HepG2 (cell line): Measurements from ENCODE around the gene PMEL. TPM values are rescaled to one million over a fixed set of nuclear protein-coding genes. Genes with fewer than 3 reads are reported as not detected.

Source experiments
- ATAC-seq: fragments of 200-7000 bp; cut with Tn5 transposase; 3 replicates; pipeline ENCODE4 v1.9.1; 2020; ENCODE audit warnings: mild to moderate bottlenecking, moderate library complexity
- BruUV-seq: library from RNA; stranded (reverse); fragments of 400-500 nt; replicated peaks from 2 replicates; lab custom pipeline; 2021; lab: Mats Ljungman, UMichigan
- CTCF ChIA-PET: fragments of 300-600 bp; formaldehyde crosslinking; extraction: SDS; loops from one replicate; lab custom pipeline; 2021; ENCODE audit warnings: low total read pairs, inconsistent platforms, low intra/inter-chr PET ratio; lab: Yijun Ruan, JAX
- POLR2A ChIA-PET: fragments of 350-600 bp; sonication (Branson Sonifier 250); formaldehyde crosslinking; loops from one replicate; lab custom pipeline; 2020; ENCODE audit warnings: antibody characterized with exemption, inconsistent platforms; lab: Yijun Ruan, JAX
- DNase-seq: peaks from one replicate; pipeline ENCODE4 v3.0.0-alpha.2; 2015; ENCODE audit warnings: low spot score
- FAIRE-seq: peaks from 3 replicates; lab custom pipeline; 2011; peaks lifted over from hg19 to GRCh38; lab: Jason Lieb, UNC
- H2AFZ ChIP-seq: one replicate; pipeline ENCODE4 v1.6.1; 2011; ENCODE audit warnings: low read length, inconsistent platforms
- H3K27ac ChIP-seq: fragments of 300-600 bp; 3 replicates; pipeline ENCODE4 v1.8.0; 2011; ENCODE audit warnings: mixed run types, mild to moderate bottlenecking, mixed read lengths, low read length, inconsistent platforms; ENCODE audit not compliant: insufficient read depth; ENCODE audit errors: extremely low read length
- H3K27me3 ChIP-seq, 2 experiments: fragments of 200-600 bp in 1 of 2; 2 replicates in 1 of 2; 3 replicates in 1 of 2; pipeline versions ENCODE4 v1.6.0 to v1.8.0; 2011; ENCODE audit warnings: low read length in 2 of 2, mild to moderate bottlenecking in 2 of 2, moderate library complexity in 2 of 2, inconsistent platforms in 1 of 2; ENCODE audit not compliant: insufficient read depth in 2 of 2, control insufficient read depth in 1 of 2
- H3K36me3 ChIP-seq, 2 experiments: fragments of 200-600 bp in 1 of 2; replicated peaks in 1 of 2; 2 replicates in 1 of 2; 3 replicates in 1 of 2; pipeline versions ENCODE4 v1.5.1 to v1.8.0; 2011; ENCODE audit warnings: low read length in 2 of 2, inconsistent platforms in 1 of 2; ENCODE audit not compliant: insufficient read depth in 2 of 2, control insufficient read depth in 1 of 2
- H3K4me1 ChIP-seq: 2 replicates; pipeline ENCODE4 v1.5.1; 2012; ENCODE audit warnings: low read length, inconsistent platforms; ENCODE audit not compliant: insufficient read depth
- H3K4me2 ChIP-seq: 2 replicates; pipeline ENCODE4 v1.6.0; 2011; ENCODE audit warnings: low read depth, low read length, inconsistent platforms
- H3K4me3 ChIP-seq, 3 experiments: fragments of 200-600 bp in 1 of 3; sonication (generic), shearing (Covaris generic) in 1 of 3; replicated peaks in 1 of 3; 2 replicates each; pipeline ENCODE4 v1.5.1; 2011 to 2016; ENCODE audit warnings: low read length in 3 of 3, inconsistent platforms in 2 of 3, low read depth in 2 of 3, mild to moderate bottlenecking in 2 of 3, control low read depth in 1 of 3, mixed read lengths in 1 of 3; ENCODE audit not compliant: insufficient read depth in 1 of 3
- H3K79me2 ChIP-seq: one replicate; pipeline ENCODE4 v1.6.1; 2011; ENCODE audit warnings: low read length, inconsistent platforms; ENCODE audit not compliant: insufficient read depth
- H3K9ac ChIP-seq: 2 replicates; pipeline ENCODE4 v1.6.0; 2011; ENCODE audit warnings: mild to moderate bottlenecking, low read depth, low read length, inconsistent platforms; ENCODE audit not compliant: insufficient read depth
- H3K9me3 ChIP-seq: 2 replicates; pipeline ENCODE4 v1.5.1; 2012; ENCODE audit warnings: mild to moderate bottlenecking, low read length
- H4K20me1 ChIP-seq: 2 replicates; pipeline ENCODE4 v1.6.0; 2011; ENCODE audit warnings: inconsistent platforms, mild to moderate bottlenecking, low read length, moderate library complexity; ENCODE audit not compliant: insufficient read depth
- MLLT10 ChIP-seq: sonication (generic); formaldehyde crosslinking; IDR thresholded peaks from 2 replicates; pipeline ENCODE4 v1.4.0; 2020; ENCODE audit warnings: missing genetic modification reagents
- MYNN ChIP-seq: sonication (generic); formaldehyde crosslinking; IDR thresholded peaks from 2 replicates; pipeline ENCODE4 v1.4.0; 2020; ENCODE audit warnings: mild to moderate bottlenecking, low read depth, missing genetic modification reagents
- PHF5A ChIP-seq: IDR thresholded peaks from one replicate; pipeline ENCODE4 v1.6.1; 2018; ENCODE audit warnings: low read depth, missing genetic modification reagents; ENCODE audit not compliant: unreplicated experiment
- PRPF4 ChIP-seq: fragments of 200-400 bp; formaldehyde crosslinking; IDR thresholded peaks from 2 replicates; pipeline ENCODE4 v1.6.1; 2016; ENCODE audit warnings: low read length, low read depth; ENCODE audit not compliant: poor library complexity, severe bottlenecking
- RELA ChIP-seq: sonication (generic); formaldehyde crosslinking; IDR thresholded peaks from 2 replicates; pipeline ENCODE4 v1.4.0; 2020; ENCODE audit warnings: missing genetic modification reagents
- REPIN1 ChIP-seq: sonication (generic); formaldehyde crosslinking; IDR thresholded peaks from 2 replicates; pipeline ENCODE4 v1.8.0; 2022; ENCODE audit warnings: missing genetic modification reagents, low read depth, mild to moderate bottlenecking, borderline replicate concordance
- SRSF4 ChIP-seq: fragments of 200-400 bp; formaldehyde crosslinking; IDR thresholded peaks from one replicate; pipeline ENCODE4 v1.6.1; 2018; ENCODE audit warnings: mild to moderate bottlenecking, low read depth, low read length, moderate library complexity; ENCODE audit not compliant: poor library complexity, severe bottlenecking
- ZBED4 ChIP-seq: sonication (generic); formaldehyde crosslinking; IDR thresholded peaks from 2 replicates; pipeline ENCODE4 v1.4.0; 2020; ENCODE audit warnings: missing genetic modification reagents, borderline replicate concordance
- ZFP36L1 ChIP-seq: sonication (generic); formaldehyde crosslinking; IDR thresholded peaks from 2 replicates; pipeline ENCODE4 v1.8.0; 2022; ENCODE audit warnings: mild to moderate bottlenecking, missing genetic modification reagents, moderate library complexity
- ZNF20 ChIP-seq: sonication (generic); formaldehyde crosslinking; IDR thresholded peaks from 2 replicates; pipeline ENCODE4 v1.4.0; 2020; ENCODE audit warnings: mild to moderate bottlenecking, moderate library complexity, missing genetic modification reagents
- ZNF644 ChIP-seq: IDR thresholded peaks from 2 replicates; pipeline ENCODE4 v1.6.1; 2016; ENCODE audit warnings: low read depth
- WGBS: methylation state at CpG from one replicate; pipeline ENCODE4 v1.1.6; 2017; ENCODE audit warnings: low lambda C conversion rate; 5-methylcytosine and 5-hydroxymethylcytosine counted together
- in situ Hi-C: cut with HindIII; loops from 2 replicates; pipeline ENCODE4 v1.10.0; 2017; ENCODE audit warnings: low pct_unique_long_range_greater_than_20kb; ENCODE audit not compliant: extremely low pct_ligation_motif_present
- intact Hi-C: fragments of 100-400 bp; cut with micrococcal nuclease; formaldehyde crosslinking; loops from one replicate; pipeline ENCODE4 v1.10.0; 2022; ENCODE audit not compliant: unreplicated experiment
- polyA plus RNA-seq, 8 experiments: library from polyadenylated mRNA; depleted of rRNA in 3 of 8; stranded (reverse) in 7 of 8; unstranded in 1 of 8; fragments of >200 nt; fragmentation: Illumina TruSeq in 4 of 8; extraction: Trizol in 4 of 8; gene quantifications; 2 replicates each; pipeline versions ENCODE4 v1.2.1 to v1.2.3, GENCODE V29; 2011 to 2016; ENCODE audit warnings: low read depth in 4 of 8, missing spikeins in 1 of 8, mixed read lengths in 1 of 8; ENCODE audit not compliant: insufficient read depth in 1 of 8
- total RNA-seq, 5 experiments: library from RNA; depleted of rRNA; stranded (reverse); fragments of >200 nt; fragmentation: Illumina TruSeq; extraction: Trizol; gene quantifications; 2 replicates each; pipeline ENCODE4 v1.2.3, GENCODE V29; 2016; ENCODE audit warnings: low read depth in 1 of 5
- TF ChIP-seq, protein P1 (sequence below): sonication (generic); formaldehyde crosslinking; IDR thresholded peaks from 2 replicates; pipeline ENCODE4 v1.5.1; 2020; ENCODE audit warnings: missing genetic modification reagents, mild to moderate bottlenecking, borderline replicate concordance
- TF ChIP-seq, protein P2 (sequence below): IDR thresholded peaks from 2 replicates; pipeline ENCODE4 v1.6.1; 2016; ENCODE audit warnings: low read depth, control low read depth
- TF ChIP-seq, protein P3 (sequence below): sonication (generic); formaldehyde crosslinking; IDR thresholded peaks from 2 replicates; pipeline ENCODE4 v1.4.0; 2020; ENCODE audit warnings: missing genetic modification reagents, borderline replicate concordance

Gene PMEL
- total and polyA plus RNA-seq, 2 of the 13 experiments (the other 11 are each of a cell fraction or from before 2014, with no cell fraction given), result 0.49 to 3.3 TPM

DNA sequence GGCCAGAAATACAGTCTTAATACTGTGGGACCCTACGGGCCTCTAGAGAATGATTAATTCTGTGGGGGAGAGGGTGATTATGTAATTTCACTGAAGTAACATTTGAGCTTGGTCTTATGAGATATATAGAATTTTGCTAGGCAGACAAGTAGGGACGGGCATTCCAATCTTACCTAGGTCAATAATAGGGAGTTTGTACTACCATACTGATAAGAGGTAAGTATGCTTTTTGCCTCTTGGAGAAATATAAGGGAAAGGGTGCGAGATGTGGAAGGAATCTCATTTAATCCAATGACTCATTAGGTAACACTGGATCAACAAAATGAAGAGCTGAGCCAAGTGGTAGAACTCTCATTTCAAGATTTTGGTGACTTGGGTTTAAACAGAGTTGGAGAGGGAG, 13.2 kb upstream of the PMEL start:
- Histone ChIP-seq H3K4me3 (no peak overlapping the region), H3K9me3 (no peaks in the 10 kb centered on the region), H4K20me1 (no peaks in the 10 kb centered on the region), H3K9ac (no peak overlapping the region), H2AFZ (no peak overlapping the region), H3K4me2 (no peak overlapping the region), H3K27me3 (no peaks in the 10 kb centered on the region), H3K4me1 (peaks cover 24% of the 10 kb centered on the region), H3K36me3 (peaks cover 0 to 23% of the 10 kb centered on the region in 2 experiments; a peak in 4 of 5 replicates), H3K27ac (no peak overlapping the region), H3K79me2 (peaks cover 32% of the 10 kb centered on the region)
- no peak for ATAC-seq
- POLR2A ChIA-PET, result interaction anchor here (0.8 to 1.2 kb wide), 2 partner anchors 16 to 18 kb away, joined by 3 read pairs; partner anchors contain the start of gene SUOX
- TF ChIP-seq MYNN (CRISPR knock-in tag), result no peak
- TF ChIP-seq, protein P1, sequence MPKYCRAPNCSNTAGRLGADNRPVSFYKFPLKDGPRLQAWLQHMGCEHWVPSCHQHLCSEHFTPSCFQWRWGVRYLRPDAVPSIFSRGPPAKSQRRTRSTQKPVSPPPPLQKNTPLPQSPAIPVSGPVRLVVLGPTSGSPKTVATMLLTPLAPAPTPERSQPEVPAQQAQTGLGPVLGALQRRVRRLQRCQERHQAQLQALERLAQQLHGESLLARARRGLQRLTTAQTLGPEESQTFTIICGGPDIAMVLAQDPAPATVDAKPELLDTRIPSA (CRISPR knock-in tag), result no peak
- TF ChIP-seq MLLT10, result no peak
- no peak for TF ChIP-seq ZNF20 (CRISPR knock-in tag)
- TF ChIP-seq, protein P2, sequence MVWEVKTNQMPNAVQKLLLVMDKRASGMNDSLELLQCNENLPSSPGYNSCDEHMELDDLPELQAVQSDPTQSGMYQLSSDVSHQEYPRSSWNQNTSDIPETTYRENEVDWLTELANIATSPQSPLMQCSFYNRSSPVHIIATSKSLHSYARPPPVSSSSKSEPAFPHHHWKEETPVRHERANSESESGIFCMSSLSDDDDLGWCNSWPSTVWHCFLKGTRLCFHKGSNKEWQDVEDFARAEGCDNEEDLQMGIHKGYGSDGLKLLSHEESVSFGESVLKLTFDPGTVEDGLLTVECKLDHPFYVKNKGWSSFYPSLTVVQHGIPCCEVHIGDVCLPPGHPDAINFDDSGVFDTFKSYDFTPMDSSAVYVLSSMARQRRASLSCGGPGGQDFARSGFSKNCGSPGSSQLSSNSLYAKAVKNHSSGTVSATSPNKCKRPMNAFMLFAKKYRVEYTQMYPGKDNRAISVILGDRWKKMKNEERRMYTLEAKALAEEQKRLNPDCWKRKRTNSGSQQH (CRISPR knock-in tag), result no peak
- no peak for TF ChIP-seq ZFP36L1
- no peak for TF ChIP-seq SRSF4
- no peak for TF ChIP-seq ZBED4 (CRISPR knock-in tag)
- TF ChIP-seq, protein P3, sequence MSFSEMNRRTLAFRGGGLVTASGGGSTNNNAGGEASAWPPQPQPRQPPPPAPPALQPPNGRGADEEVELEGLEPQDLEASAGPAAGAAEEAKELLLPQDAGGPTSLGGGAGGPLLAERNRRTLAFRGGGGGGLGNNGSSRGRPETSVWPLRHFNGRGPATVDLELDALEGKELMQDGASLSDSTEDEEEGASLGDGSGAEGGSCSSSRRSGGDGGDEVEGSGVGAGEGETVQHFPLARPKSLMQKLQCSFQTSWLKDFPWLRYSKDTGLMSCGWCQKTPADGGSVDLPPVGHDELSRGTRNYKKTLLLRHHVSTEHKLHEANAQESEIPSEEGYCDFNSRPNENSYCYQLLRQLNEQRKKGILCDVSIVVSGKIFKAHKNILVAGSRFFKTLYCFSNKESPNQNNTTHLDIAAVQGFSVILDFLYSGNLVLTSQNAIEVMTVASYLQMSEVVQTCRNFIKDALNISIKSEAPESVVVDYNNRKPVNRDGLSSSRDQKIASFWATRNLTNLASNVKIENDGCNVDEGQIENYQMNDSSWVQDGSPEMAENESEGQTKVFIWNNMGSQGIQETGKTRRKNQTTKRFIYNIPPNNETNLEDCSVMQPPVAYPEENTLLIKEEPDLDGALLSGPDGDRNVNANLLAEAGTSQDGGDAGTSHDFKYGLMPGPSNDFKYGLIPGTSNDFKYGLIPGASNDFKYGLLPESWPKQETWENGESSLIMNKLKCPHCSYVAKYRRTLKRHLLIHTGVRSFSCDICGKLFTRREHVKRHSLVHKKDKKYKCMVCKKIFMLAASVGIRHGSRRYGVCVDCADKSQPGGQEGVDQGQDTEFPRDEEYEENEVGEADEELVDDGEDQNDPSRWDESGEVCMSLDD (CRISPR knock-in tag), result no peak
- no peak for TF ChIP-seq PHF5A
- TF ChIP-seq ZNF644 (CRISPR knock-in tag), result no peak
- TF ChIP-seq REPIN1 (CRISPR knock-in tag), result no peak
- no peak for TF ChIP-seq RELA (CRISPR knock-in tag)
- TF ChIP-seq PRPF4, result no peak
- no peak for FAIRE-seq
- in situ Hi-C loops (loop anchor here (10.0 kb wide), 1 partner anchor 56 kb away; no protein-coding TSS in a partner anchor), intact Hi-C loops (no loop called here)
- 97% methylated on average over 3 of the region's 3 CpGs for WGBS
- no TSS peak for BruUV-seq
- CTCF ChIA-PET, result no interaction called here
- DNase-seq, result no peak
